Activated T-helper 2 cell treated with anti-CD3 and anti-CD28 coated beads, Interferon-gamma antibody, Interleukin-2, Interleukin-4, amounts not matched to agents 10 μg/mL and 5 μg/mL and 100 μg/mL, durations not matched to agents 14 hours and 24 hours and 36 hours (primary cell): ENCODE measurements around the gene RTN4. TPM values are rescaled to one million over a fixed set of nuclear protein-coding genes. Genes with fewer than 3 reads are reported as not detected.

Experiments used
- DNase-seq: peaks from one replicate; pipeline ENCODE4 v3.0.0; 2021; ENCODE audit warnings: low spot score
- H3K27ac Mint-ChIP-seq: one replicate; pipeline ENCODE4 v1.8.0; 2021; ENCODE audit warnings: mixed read lengths
- H3K27me3 Mint-ChIP-seq: one replicate; pipeline ENCODE4 v1.8.0; 2021; ENCODE audit warnings: low read depth, mixed read lengths
- H3K36me3 Mint-ChIP-seq: one replicate; pipeline ENCODE4 v1.8.0; 2021; ENCODE audit warnings: low read depth, mixed read lengths
- H3K4me1 Mint-ChIP-seq: one replicate; pipeline ENCODE4 v1.8.0; 2021; ENCODE audit warnings: low read depth, mixed read lengths
- H3K4me3 Mint-ChIP-seq: one replicate; pipeline ENCODE4 v1.8.0; 2021; ENCODE audit warnings: low read depth, mild to moderate bottlenecking, moderate library complexity, mixed read lengths
- H3K9me3 Mint-ChIP-seq: one replicate; pipeline ENCODE4 v1.8.0; 2021; ENCODE audit warnings: mixed read lengths
- intact Hi-C: fragments of 100-400 bp; cut with micrococcal nuclease; formaldehyde crosslinking; loops from one replicate; pipeline ENCODE4 v1.15.1; 2023
- total RNA-seq: library from RNA; stranded (reverse); gene quantifications from 2 replicates; pipeline ENCODE4 v1.2.3, GENCODE V29; 2022

Gene RTN4
- total RNA-seq, 1 donor from 2014 or later, result 93.3 TPM

GRCh38 chr2:54924121-54924520 lies 126.1 kb downstream of the RTN4 start:
- no peak overlapping the region for H3K4me3 Mint-ChIP-seq
- H3K27ac Mint-ChIP-seq, result no peak overlapping the region
- H3K36me3 Mint-ChIP-seq, result no peaks in the 10 kb centered on the region
- intact Hi-C loops, result no loop called here
- no peak for DNase-seq
- H3K27me3 Mint-ChIP-seq, result peaks cover 15% of the 10 kb centered on the region
- H3K9me3 Mint-ChIP-seq, result peaks cover 12% of the 10 kb centered on the region
- H3K4me1 Mint-ChIP-seq, result peaks cover 2% of the 10 kb centered on the region

Other genes starting within 250 kb of the RTN4 start
- gene CLHC1, start 181.8 kb upstream of the RTN4 start, total RNA-seq, result 12.0 and 12.3 TPM in 2 replicates
- gene RPS27A, start 182.2 kb upstream of the RTN4 start, total RNA-seq, result 1,030 and 1,063 TPM in 2 replicates
- 40.2 and 42.7 TPM in 2 replicates for gene MTIF2, start 218.8 kb upstream of the RTN4 start, total RNA-seq